Activated naive CD8-positive, alpha-beta T cell treated with anti-CD3 and anti-CD28 coated beads, Interleukin-2, amount 50 U/mL, for 16 hours (primary cell): ENCODE data around the gene SAMD3.
"Not testable (repeated sequence)": the region's sequence is repeated elsewhere in the genome, so short reads cannot be mapped to it uniquely, and the experiment has no call there.

Source experiments
- DNase-seq: peaks from one replicate; pipeline ENCODE4 v3.0.0-alpha.2; 2020; ENCODE audit warnings: low read depth, low spot score

Gene SAMD3

GRCh38 chr6:130211691-130212090 lies 11.1 kb downstream of the SAMD3 start:
- no peak for DNase-seq

DNA sequence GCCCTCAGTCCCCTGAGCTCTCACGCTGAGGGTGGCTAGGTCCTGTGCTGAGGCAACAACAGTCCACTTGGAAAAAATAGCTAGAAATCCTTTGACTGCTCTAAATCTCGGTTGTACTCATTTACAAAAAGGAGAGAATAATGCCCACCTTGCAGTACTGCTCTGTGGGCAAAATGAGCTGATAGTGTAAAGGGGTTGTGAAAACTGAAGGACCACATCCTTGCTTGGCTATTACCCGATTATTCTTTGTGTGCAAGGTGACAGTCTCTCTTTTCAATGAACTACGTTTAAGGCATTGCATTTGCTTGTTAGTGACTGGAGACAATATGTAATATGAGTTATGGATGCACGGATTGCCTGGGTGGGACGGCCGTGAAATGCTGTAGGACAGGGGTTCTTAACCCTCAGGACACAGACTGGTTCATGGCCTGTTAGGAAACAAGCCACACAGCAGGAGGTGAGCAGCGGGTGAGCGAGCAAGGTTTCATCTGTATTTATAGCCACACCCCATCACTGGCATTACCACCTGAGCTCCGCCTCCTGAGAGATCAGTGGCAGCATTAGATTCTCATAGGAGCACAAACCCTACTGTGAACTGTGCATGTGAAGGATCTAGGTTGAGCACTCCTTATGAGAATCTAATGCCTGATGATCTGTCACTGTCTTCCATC lies 14.6 kb downstream of the SAMD3 start:
- no peak for DNase-seq

- DNase-seq = no peak
These were observed 16.3 kb downstream of the SAMD3 start for GRCh38 chr6:130206479-130206878.

GRCh38 chr6:130204322-130204721 lies 18.4 kb downstream of the SAMD3 start:
- DNase-seq = no peak

DNA sequence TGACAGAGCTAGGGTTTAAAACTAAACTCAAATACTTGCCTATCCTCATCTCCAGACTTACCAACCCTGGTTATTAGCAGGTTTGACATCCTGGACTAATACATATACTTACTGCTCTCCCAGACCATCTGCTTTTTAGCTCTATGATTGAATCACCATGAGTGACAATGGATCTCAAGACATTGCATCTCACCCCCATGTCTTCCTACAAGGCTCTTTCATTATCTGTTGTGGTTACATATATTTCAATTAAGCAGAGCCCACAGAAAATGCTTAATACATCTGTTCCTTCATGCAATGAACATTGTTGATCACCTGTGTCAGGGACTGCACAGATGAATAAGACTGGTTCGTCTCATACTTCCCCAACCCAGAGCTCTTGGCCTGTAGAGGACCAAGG lies 19.4 kb downstream of the SAMD3 start:
- DNase-seq = no peak

DNA sequence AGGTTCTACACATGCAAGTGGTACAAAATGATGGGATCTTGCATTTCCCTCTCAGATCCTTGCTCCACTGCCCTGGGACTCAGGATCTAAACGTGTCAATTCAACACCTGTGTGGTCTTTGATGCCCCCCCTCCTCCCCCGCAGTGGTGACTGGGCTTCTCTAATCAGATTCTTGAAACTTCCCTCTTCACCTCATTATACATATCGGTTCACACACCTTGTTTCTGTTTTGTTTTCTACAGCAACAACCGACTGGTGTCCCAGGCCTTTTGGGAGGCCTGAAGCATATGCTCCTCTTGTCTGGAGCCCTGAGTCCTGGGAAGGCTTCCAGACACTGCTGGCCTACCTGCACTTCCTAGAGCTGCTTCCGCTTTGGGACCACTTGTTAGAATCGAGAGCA lies 20.0 kb downstream of the SAMD3 start:
- DNase-seq = no peak

DNA sequence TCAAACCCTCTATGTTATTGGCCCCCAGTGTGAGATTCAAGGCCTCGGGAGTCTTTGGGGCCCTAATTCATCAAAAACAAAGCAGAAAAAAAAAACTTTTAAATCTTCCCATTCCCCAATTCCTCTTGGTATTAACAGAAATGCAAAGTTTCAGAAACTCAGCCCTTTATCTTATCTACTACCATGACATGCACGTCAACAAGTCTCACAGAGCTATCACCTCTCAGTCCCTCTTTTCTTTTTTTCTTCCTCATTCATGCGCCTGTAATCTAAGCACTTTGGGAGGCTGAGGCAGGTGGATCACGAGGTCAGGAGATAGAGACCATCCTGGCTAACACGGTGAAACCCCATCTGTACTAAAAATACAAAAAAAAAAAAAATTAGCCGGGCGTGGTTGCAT lies 22.7 kb downstream of the SAMD3 start:
- DNase-seq = no peak

GRCh38 chr6:130198483-130199035 lies 24.2 kb downstream of the SAMD3 start:
- DNase-seq = no peak

GRCh38 chr6:130197816-130198482 lies 24.8 kb downstream of the SAMD3 start:
- not testable (repeated sequence) for DNase-seq

DNA sequence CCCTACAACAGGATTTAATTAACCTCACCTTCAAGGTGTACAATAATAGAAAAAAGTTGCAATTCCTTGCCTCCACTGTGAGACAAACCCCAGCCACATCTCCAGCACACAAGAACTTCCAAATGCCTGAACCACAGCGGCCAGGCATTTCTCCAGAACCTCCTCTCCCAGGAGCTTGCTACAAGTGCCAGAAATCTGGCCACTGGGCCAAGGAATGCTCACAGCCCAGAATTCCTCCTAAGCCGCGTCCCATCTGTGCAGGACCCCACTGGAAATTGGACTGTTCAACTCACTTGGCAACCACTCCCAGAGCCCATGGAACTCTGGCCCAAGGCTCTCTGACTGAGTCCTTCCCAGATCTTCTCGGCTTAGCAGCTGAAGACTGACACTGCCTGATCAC lies 28.3 kb downstream of the SAMD3 start:
- not testable (repeated sequence) for DNase-seq

DNA sequence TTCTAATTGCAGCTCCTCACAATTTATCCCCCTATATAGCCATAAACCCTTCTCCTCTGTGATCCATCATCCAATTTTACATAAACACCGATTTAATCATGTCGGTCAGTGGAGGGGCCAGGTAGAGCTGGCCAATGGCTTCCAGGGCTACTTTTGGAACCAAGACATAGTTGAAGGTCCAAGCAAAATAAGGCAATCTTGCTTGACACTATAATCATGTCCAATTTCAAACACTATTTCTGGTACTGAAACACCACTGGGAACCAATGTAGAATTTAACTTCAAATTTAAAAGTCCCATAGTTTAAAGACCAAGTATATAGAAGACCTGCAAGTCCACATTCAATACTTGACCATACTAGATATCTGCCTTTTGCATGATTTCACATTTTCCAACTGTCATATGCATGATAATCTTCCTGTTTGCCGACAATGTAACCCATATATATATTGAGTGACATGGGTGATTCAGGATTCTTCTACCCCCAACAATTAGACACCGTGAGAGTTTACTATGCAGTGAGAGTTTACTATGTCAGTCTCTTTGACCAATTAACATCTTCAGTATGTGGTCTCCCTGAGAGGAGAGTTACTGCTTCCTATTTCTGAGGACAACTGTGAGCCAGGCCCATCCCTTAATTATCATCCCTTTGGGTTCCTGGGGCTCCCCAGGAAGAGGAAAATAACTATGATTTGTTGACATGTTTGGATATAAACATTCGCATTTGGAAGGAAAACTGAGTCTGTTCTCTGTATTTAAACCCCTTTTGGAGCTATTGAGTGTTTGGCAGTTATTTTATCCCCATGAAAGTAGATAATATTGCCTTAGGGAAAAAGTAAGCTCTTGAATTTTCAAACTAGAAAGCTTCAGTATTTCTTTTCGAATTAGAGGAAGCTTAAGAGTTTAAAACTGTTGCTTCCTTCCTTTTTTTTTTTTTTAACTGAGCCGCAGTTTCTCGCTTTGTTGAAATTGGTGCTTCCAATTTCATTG lies 31.8 kb downstream of the SAMD3 start:
- no peak for DNase-seq

DNA sequence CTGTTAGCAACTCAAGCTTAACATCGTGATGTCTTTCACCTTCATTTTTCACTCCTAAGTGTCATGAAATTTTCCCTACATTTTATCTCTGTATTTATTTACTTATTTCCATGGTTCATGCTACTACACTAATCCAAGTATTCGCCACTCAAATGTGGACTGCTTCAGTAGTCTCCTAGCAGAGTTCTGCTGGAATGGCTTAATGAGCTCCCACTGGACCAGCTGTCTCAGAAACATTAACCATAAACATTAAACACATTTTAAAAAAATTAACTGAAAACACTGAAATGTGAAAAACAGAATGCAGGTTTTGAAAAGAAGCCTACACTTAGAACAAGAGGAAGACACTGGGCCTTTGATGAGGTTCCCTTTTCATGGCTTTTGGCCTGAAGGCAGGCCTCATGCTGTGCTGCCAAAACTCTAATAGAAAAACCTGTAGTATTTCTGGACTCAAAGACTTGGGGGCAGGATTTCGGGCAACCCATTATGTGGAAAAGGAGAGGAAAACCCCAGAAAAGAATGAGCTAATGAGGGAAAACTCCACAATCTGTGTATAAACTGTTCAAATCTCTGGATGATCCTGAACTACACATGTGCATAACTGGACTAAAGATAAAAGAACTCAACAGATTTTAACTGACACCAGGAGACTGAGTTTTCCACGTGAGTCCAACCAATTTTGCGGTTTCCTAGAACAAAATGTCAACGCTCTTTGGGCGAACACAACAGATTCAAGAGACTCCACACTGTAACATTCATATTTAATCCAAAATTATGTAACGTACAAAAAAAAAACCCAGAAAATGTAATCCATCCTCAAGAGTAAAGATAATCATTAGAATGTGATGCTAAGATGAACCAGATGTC lies 33.0 kb downstream of the SAMD3 start:
- DNase-seq = no peak

- no peak for DNase-seq
These were observed 34.4 kb downstream of the SAMD3 start for GRCh38 chr6:130188207-130188899.

DNA sequence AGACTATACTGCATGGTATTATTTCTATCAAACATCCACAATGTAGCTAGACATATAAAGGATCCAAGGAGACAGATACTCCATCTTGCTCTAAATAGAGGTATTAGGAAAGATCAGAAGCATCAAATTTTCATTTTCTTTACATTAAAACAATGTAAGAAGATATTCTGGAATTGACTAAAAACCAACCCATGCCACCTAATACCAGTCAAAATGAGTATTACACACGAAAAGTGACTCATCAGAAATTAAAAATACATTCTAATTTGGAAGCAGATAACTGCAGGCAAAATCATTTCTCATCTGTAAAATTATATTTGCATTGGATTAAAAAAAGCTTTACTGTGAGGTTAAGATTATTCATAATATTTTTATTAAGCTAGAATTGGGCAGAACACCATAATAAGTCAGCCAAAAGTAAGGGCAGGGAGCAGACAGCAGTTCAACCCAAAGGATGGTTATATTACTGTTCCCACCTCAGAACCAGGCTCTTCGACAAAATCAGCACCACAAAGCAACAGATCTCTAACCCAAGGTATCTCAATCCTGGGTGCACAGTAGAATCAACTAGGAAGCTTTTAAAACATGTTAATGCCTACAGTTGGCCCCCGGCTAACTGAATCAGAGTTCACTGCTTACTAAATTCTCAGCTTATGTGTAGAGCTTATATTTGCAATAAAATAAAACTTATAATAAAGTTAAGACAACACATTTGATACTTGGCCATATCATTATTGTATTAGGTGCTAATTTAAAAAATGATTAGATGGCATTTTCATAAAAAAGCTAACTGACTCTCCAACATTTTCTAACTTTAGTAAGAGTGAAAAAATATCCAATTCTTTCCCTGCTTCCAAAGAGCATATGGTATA lies 35.2 kb downstream of the SAMD3 start:
- DNase-seq = no peak

- no peak for DNase-seq
These were observed 37.1 kb downstream of the SAMD3 start for GRCh38 chr6:130185658-130186057.

- no peak for DNase-seq
These were observed 39.2 kb downstream of the SAMD3 start for GRCh38 chr6:130183271-130184222.

- DNase-seq = no peak
These were observed 40.3 kb downstream of the SAMD3 start for GRCh38 chr6:130182466-130182865.

DNA sequence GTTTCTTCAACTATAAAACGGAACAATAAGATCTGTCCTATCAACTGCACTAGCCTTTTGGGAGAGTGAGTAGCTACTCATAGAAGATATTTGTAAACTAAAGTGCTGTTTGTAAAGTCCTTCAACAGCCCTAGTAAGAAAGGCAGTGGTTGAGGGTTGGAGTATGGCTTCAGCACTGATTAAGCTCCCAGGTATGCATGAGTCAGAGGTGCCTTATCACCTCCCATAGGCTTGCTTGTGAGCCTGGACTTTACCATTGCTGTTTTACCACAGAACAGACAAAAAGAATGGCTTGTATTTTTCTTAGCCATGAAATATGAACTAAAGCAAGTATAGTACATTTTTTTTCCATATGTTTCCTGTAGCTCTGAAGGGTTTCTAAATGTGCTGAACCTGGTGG lies 44.1 kb downstream of the SAMD3 start:
- no peak for DNase-seq
